Hypothalamus (tissue), 51 donors: Measurements from ENCODE around the gene CENATAC.
"Not testable (repeated sequence)": the region's sequence is repeated elsewhere in the genome, so short reads cannot be mapped to it uniquely, and the experiment has no call there.

ENCODE experiments used
- DNase-seq, 51 donors: peaks; one replicate each; lab custom pipeline; 2025; lab: John Stamatoyannopoulos, UW

The CENATAC gene

DNA sequence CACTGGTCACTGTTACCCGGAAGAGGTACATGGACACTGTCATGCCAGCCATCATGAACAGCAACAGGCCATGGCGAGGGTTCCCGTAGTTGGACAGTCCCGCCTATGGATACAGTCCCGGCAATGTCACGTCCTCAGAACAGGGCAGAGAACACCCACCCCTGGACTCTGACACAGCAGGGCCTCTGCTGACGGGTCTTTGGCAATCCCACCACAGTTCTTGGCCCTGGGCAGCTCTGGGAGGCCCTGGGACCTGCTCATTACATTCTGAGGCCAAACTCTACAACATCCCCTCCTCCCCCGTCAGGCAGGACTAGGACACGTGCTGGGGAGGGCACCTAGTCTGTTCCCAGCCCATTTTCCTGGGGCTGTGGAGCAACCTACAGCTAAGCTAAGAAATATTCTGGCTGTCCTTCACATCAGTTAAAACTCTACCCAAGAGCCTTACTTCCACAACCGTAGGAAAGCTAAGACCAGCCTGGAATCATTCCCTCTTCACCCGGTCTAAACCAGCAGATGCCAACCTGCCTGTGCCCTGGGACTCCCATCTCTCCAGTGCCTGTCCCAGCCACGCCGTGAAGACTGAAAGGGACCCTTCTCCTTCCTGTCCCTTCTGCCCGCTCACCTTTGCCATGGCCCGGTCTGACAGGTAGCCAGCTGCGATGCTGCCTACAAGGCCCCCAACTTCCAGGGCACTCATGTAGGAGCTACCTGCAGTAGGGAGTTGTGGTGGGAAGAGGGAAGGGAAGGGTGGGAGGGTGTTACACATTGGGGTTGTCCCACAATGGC lies 28.2 kb downstream of the CENATAC start:
- DNase-seq: no peak

DNA sequence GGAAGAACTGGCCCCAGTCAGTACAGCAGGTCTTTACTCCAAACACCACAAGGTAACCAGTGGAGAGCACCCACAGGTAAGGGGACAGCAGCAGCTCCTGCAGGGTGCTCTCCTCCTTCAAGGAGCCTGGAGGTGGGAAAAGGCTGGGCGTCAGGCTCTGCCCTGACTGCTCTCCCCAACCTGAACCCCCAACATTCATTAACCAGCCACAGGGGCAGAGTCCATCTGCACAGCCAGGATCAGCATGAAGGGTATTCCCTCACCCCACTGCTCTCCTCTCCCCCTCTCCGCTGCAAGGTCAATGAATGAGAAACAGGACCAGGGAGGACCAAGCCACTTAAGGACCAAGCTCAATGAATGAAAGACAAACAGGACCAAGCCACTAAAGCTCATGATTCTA lies 29.0 kb downstream of the CENATAC start:
- no peak for DNase-seq

DNA sequence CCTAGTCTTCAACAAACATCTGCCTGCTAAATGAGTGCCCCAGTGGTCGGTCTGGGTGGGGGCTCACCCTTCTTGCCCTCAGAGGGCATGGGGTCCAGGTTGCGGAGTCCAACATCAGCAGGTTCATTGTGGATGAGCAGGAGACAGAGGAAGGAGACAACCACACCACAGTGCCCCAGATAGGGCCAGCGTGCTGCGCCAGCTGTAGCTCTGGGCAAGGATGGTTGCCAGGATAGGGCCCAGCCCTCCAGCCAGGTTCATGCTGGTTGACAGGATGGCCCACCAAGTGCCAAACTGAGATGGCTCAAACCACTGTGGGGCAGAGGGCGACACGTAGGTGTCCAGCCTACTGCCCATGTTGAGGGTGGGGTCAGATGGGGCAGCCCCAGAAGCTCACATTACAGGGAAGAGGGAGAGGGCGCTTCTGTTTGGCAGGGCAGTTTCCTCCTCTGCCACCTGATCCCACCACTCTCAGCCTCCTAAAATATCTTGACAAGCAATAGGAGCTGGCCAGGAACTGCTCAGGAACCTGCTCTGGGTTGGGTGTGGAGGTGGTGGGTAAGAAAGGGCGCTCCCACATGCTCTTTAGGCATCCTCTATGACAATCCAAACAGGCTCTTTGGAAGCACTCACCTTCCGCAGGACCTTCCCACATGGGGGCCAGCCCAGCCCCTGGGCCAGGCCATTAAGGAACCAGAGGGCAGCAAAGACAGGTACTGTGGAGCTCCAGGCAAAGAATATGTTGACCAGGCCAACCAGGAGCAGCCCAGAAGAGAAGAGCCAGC lies 29.8 kb downstream of the CENATAC start:
- no peak for DNase-seq

DNA sequence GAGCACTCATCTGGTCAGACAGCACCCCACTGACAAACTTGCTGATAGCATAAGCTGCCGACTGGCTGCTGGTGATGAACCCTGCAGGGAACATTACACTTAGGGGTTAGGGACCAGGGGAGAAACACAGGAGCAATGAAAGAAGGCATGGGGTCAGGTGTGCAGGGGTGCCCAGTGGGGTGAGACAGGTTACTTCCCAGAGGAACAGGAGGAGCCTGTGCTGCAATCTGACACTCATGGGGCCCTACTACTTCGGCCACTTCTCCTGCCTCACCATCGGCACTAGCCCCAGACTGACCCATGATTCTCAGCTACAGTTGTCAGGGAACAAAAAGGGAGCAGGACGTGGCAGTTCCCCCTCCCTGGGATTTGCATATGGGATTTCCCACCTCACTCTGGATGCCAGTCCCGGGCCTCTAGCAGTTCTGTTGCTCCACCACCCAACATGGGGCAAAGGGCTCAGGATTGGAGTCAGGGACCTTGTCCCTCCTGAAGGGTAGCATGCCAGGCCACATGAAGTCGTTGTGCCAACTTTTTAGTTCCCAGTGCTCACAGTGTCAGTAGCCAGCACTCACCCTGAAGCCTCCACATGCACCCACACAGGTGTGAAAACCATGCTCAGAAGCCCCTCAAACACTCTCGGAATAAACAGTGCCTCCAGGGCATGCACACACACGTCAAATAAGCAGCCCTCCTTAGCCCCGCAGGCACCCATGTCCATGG lies 30.6 kb downstream of the CENATAC start:
- DNase-seq: no peak

DNA sequence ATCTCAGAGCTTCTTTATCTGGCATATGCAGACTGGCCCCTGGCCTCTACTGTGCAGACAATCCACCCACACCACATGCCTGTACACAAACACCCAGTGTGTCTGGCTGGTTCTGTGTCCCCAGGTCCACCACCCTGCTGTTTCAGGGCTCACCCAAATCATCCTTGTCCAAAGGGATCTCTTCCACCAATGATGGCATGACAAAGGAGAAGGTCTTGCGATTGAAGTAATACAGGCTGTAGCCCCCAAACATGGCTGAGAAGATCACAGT lies 31.1 kb downstream of the CENATAC start:
- DNase-seq: no peak

DNA sequence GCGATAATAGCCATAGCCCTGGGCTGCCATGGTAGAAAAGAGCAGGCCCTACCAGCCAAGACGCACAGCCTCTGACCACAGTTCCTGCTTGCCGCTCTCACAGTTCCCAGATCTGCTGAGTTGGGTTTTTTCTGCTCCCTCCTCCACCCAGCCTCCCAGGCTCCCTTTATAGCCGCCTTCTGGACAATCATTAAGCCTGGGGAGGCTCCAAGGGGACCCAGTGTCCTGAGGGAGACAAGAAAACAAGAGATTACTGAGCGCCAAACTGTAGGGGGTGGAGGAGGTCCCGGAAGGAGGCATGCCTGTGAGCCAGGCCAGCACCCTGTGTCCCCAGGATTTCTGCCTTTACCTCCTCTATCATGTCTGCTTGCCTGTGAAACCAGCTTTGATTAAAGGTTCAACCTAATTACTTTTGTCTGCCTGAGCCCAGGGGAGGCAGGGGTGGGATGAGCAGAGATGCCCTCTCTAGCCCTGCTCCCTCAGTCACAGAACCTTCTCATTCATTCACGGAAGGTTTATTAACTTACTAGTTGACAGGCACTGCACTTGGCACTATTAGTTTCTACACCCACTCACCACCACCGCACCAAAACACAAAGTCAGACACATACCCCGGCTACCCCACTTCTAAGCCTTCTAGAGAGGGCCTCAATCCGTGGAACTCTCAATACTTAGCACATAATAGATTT lies 31.5 kb downstream of the CENATAC start:
- peak in 10 of 51 donors; percentile 3 to 22 (median 8) for DNase-seq

DNA sequence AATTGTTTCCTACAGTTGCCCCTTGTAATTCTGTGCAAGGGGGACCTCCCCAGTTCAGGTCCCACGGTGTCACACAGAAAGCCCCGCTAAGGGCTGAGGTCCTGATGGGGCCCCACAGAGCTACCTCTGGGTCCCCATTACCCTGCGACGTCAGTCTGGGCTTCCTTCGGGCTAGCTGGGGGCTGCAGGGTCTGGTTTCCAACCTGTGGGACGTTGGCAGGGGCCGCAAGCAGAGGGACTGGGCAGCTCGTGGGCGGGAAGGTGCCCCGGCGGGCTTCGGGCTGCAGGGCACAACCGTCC lies 32.0 kb downstream of the CENATAC start:
- peak in 1 of 51 donors; percentile 49 for DNase-seq

DNA sequence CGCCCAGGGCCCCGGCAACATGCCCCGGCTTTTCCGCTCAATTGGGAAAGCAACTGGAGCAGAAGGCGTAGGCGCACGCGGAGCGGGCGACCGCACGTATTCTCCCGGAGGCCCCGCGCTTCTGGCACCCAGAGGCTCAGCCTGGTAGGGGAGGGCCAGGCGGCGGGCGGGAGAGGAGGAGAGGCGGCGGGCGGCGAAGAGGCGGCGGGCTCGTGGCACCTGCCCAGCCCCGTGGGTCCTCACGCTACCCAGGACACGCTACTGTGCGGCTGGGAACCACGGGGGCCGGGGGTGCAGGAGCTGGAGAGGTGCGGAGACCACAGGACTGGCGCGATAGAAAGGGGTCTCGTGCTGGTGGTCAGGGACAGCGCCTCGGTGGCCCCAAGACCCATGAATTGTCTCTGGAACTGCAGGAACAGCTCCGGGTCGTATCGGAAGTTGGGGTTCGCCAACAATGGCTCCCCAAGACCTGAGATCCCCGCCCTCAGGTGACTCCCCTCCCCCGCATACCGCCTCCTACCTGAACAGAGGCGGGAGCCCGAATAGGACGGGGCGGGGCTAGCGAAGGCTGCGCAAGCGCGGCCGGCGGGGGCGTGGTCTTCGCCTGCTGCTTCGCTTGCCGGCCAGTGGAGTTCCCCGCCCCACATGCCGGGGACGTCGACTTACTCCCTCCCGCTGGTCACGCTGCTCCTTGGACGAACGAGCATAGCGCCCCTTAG lies 32.5 kb downstream of the CENATAC start, which contains the start of gene SLC37A4:
TSS of gene SLC37A4 (minus strand) at position 549 of the 719 bp plus-strand sequence.
- DNase-seq: peak; percentile 40 to 98 (median 94)

DNA sequence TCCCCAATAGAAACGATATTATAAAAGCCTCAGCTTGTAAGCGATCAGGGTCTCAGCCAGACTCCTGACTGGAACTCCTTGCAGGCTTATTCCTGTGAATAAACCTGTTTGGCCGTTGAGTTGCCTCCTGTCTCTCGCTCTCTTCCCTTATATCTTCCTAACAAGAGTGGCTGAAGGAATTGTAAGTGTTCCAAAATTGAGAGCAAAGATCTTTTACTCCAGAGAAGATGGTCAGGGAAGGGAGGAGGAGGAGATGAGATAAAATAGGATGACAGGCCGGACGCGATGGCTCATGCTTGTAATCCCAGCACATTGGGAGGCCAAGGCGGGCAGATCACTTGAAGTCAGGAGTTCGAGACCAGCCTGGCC lies 34.0 kb downstream of the CENATAC start:
- no peak for DNase-seq

DNA sequence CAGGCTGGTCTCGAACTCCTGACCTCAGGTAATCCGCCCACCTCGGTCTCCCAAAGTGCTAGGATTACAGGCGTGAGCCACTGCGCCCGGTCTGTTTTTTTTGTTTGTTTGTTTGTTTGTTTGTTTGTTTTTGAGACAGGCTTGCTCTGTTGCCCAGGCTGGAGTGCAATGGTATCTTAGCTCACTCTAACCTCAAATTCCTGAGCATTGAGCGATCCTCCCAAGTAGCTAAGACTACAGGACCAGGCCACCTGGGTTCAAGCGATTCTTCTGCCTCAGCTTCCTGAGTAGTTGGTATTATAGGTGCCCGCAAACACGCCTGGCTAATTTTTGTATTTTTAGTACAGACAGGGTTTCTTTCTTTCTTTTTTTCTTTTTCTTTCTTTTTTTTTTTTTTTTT lies 35.5 kb downstream of the CENATAC start:
- DNase-seq: not testable (repeated sequence)

DNA sequence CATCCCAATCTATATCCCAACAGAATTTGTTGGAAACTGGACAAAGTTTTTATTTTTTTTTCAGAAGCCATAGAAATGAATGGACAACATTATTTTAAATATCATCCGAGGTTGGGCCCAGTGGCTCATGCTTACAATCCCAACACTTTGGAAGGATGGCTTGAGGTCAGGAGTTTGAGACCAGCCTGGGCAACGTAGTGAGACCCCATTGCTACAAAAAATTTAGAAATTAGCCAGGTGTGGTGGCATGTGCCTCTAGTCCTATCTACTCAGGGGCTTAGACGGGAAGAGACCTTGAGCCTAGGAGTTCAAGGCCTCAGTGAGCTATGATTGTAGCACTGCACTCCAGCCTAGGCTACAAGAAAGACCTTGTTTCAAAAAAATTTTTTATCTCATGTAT lies 36.9 kb downstream of the CENATAC start:
- no peak for DNase-seq

DNA sequence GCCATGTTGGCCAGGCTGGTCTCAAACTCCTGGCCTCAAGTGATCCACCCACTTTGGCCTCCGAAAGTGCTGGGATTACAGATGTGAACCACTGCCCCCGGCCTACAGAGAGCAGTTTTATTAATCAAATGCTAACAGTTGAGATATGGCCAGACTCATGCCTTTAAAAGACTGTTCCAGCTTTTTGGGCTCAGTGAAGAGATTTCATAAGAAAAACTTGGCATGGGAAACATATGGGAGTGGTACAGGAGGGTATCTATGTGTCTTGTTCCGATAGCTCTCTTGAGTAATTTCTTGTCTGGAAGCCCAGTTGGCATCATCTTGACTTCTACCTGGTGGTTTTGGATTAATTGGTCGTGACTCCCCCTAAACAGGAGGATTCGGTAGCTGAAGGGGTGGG lies 40.9 kb downstream of the CENATAC start:
- no peak for DNase-seq

DNA sequence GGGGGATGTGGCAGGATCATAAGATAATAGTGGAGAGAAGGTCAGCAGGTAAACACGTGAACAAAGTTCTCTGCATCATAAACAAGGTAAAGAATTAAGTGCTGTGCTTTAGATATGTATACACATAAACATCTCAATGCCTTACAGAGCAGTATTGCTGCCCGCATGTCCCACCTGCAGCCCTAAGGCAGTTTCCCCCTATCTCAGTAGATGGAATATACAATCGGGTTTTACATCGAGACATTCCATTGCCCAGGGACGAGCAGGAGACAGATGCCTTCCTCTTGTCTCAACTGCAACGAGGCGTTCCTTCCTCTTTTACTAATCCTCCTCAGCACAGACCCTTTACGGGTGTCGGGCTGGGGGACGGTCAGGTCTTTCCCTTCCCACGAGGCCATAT lies 41.5 kb downstream of the CENATAC start:
- DNase-seq: not testable (repeated sequence)

DNA sequence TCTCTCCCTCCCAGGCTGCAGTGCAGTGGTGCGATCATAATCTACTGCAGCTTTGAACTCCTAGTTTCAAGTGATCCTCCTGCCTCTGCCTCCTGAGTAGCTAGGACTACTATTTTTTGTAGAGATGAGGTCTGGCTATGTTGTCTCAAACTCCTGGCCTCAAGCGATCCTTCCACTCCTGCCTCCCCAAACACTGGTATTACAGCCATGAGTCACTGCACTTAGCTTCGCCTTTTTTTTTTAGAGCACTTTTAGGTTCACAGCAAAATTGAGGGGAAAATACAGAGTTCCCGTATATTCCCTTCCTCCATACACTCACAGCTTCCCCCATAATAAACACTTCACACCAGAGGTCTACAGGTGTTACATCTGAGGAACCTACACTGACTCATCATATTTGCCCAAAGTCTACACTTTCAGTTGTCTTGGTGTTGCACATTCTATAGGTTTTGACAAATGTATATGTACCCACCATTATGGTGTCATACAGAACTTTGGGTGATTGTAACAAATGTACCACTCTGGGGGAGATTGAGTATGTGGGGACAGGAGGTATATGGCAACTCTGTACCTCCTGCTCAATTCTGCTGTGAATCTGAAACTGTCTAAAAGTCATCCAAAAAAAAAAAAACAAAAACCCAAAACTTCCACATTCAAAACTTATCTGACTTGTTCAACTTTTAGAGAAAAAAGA lies 44.0 kb downstream of the CENATAC start:
- DNase-seq: no peak

DNA sequence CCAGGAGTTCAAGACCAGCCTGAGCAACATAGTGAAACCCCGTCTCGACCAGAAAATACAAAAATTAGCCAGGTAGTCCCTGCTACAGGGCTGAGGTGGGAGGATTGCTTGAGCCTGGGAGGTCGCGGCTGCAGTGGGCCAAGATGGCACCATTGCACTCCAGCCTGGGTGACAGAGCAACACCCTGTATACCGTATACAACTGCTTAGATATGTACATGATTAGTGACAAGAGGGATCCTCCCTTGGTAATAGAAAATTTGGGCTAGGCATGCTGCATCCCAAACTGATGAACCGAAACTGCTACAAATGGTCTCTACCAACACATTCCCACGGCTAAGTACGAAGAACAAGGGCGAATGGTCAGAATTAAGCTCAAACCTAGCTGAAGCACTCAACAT lies 45.0 kb downstream of the CENATAC start:
- no peak for DNase-seq

DNA sequence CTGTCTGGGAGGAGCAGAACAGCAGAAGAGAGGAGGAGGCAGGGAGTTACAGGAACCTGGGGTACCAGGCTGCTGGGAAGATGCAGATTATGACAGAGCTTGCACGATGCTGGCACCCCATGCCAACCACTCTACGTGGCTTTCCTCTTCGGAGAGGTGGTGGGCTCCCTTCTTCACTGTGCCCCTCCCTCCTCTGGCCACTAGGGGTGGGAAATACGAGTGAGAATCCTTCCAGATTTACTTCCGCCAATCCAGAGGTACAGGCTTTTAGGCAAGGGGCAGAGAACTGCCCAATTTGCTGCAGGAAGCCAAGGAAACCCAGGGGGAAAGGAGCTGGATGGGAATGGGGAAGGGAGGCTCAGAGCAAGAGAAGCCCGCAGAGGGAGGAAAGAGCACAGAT lies 46.8 kb downstream of the CENATAC start:
- no peak for DNase-seq

DNA sequence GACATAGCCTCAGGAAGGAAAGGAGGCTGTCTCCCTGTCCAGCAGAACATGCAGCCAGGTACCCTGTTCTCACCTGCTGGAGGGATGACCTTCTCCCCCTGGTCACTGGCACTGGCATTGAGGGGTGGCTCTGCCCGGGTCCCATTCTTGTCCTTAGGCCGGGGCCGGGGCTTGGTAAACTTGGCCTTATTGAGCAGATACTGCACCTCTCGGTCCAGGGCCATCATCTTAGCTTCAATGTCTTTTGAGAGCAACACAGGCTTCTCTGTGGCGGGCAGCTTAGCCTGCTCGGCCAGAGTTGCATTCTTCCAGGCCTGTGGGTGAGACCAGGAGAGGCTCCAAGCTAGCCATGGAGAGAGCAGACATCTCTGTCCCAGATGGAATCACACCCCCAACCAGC lies 48.6 kb downstream of the CENATAC start:
- DNase-seq: no peak

DNA sequence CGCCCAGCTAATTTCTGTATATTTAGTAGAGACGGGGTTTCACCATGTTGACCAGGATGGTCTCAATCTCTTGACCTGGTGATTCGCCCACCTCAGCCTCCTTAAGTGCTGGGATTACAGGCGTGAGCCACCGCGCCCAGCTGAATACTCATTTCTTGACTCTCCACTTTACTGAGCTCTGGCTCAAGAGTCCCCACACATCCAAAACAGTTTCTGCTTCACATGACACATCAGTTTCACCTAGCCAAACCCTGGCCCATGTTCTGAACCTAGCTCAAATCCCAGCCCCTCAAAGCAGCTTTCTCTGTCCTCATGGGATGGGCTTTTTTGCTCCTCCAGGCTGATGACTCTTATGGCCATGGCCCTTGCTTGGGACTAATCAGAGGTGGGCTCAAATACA lies 49.3 kb downstream of the CENATAC start:
- DNase-seq: no peak

DNA sequence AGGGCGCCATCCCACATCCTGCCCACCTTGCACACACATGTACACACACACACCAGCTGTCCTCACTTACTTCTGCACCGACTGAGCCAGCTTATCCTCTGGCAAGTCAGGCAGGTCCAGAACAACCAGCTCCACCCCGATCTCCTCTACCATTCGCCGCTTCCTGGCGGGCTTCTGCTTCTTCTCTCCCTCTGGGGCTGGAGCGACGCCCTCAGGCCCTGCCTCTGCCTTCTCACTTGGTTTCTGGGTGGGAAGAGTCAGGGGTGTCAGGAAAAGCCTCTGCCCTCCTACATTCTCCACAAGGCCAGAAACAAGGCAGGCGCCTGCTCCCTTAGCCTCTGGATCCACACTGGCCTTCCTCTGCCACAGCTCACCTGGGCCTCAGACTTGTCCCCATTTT lies 50.7 kb downstream of the CENATAC start:
- DNase-seq: no peak

DNA sequence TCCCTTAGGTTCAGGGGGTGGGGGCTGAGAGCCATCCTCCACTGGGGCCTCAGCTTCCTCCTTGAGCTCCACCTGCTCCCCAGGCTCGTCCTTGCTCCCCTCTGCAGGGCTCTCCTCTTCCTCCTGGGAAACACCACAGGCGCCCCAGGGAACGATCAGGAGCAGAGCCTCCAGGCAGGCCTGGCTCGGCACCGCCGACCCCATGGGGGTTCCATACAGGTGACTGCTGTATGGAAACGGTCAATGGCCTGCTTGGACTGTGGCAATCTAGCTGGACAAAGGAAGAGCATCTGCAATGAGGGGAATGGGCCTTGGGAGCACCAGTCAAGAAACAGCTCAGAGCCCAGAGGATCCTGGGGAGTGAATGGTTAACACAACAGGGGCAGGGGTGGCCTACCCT lies 51.1 kb downstream of the CENATAC start:
- DNase-seq: no peak
